Prostate gland (tissue), 2 donors: ENCODE measurements around the gene PAK1IP1. TPM values are rescaled to one million over a fixed set of nuclear protein-coding genes. Genes with fewer than 3 reads are reported as not detected.

Experiments used
- DNase-seq: peaks from one replicate; pipeline ENCODE4 v3.0.0-alpha.2; 2019; ENCODE audit warnings: low spot score
- H3K27ac ChIP-seq, 2 donors: fragments of 200-600 bp; sonication (generic); 2 replicates each; pipeline ENCODE4 v1.5.1; 2017 to 2019
- H3K27me3 ChIP-seq: fragments of 200-600 bp; sonication (generic); replicated peaks from 2 replicates; pipeline ENCODE4 v1.5.1; 2019; ENCODE audit not compliant: insufficient read depth
- H3K36me3 ChIP-seq, 2 donors: fragments of 200-600 bp; sonication (generic); 1 replicate in 1 of 2; 2 replicates in 1 of 2; pipeline versions ENCODE4 v1.5.1 to v1.8.1; 2017 to 2019
- H3K4me1 ChIP-seq: fragments of 200-600 bp; sonication (generic); replicated peaks from 2 replicates; pipeline ENCODE4 v1.5.1; 2019
- H3K4me3 ChIP-seq, 2 donors: fragments of 200-600 bp; sonication (generic); 2 replicates each; pipeline ENCODE4 v1.5.1; 2017 to 2019
- H3K9me3 ChIP-seq: fragments of 200-600 bp; sonication (generic); 2 replicates; pipeline ENCODE4 v1.5.1; 2017
- CTCF ChIP-seq, 4 experiments: fragments of 200-600 bp in 2 of 4; fragments of 450-650 bp in 2 of 4; sonication (generic) in 2 of 4; IDR thresholded peaks; 1 replicate in 3 of 4; 2 replicates in 1 of 4; pipeline ENCODE4 v1.5.1; 2016 to 2019; ENCODE audit warnings: antibody characterized with exemption in 4 of 4, mild to moderate bottlenecking in 2 of 4, moderate library complexity in 2 of 4
- POLR2A ChIP-seq: fragments of 450-650 bp; IDR thresholded peaks from one replicate; pipeline ENCODE4 v1.6.1; 2016; ENCODE audit warnings: antibody characterized with exemption, mild to moderate bottlenecking
- POLR2AphosphoS5 ChIP-seq: sonication (generic); formaldehyde crosslinking; IDR thresholded peaks from one replicate; pipeline ENCODE4 v1.6.1; 2017; ENCODE audit warnings: antibody characterized with exemption
- WGBS: methylation state at CpG from one replicate; pipeline ENCODE4 v1.1.5; 2018; 5-methylcytosine and 5-hydroxymethylcytosine counted together
- intact Hi-C: fragments of 100-400 bp; cut with DNase I; formaldehyde crosslinking; loops from one replicate; pipeline ENCODE4 v1.14.2; 2022
- total RNA-seq, 2 donors: library from RNA; depleted of rRNA; stranded (reverse); fragments of >200 nt; gene quantifications; one replicate each; pipeline ENCODE4 v1.1.0, GENCODE V29; 2016

PAK1IP1 gene
- total RNA-seq, 2 donors from 2014 or later = 12.2 to 36.7 TPM

DNA sequence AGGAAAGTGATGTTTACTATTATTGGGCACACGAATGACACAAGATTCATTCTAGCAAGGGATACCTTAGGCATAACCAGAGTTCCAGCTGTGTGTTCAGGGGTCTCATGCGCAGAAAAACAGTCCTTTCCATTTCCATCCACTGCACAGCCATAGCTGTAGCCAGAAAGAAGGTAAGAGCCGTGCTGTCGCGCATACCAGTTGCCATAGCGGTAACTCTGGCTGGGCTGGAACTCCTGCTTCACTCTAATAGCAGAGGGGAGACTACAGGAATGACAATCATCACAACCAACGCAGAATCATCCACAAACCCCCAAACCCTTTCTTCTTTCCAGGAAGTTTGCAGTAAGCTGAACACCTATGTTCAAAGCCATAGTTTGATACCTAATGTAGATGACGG lies 7.9 kb upstream of the PAK1IP1 start:
- no peaks in the 10 kb centered on the region for H3K36me3 ChIP-seq
- intact Hi-C loops = no loop called here
- H3K4me3 ChIP-seq = no peak overlapping the region
- no peaks in the 10 kb centered on the region for H3K27me3 ChIP-seq
- no peak for DNase-seq
- no peak overlapping the region for H3K27ac ChIP-seq
- TF ChIP-seq CTCF (IDR thresholded peaks at IDR 0.05) = no peak
- no peak for TF ChIP-seq POLR2A
- no peak for TF ChIP-seq POLR2AphosphoS5
- H3K9me3 ChIP-seq = no peaks in the 10 kb centered on the region
- H3K4me1 ChIP-seq = peaks cover 6% of the 10 kb centered on the region
- WGBS = 83% methylated on average over 8 of the region's 8 CpGs

DNA sequence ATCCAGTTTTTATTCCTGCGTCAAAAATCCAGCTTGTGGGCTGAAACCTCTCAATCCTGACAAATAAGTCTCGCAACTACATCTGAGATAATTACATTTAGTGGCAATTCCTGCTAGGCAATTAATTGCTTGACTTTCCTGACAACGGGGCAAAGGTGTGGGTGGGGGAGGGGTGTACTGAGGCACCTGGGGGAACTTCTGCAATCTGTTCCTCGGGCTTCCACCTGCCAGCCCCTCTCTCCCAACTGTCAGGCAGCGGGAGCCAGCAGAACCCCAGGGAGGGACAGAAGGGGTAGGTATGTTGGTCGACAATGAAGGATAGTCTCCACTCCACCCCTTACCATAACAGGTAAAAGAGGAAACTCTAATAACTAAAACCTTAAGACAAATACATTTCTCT lies 7.2 kb upstream of the PAK1IP1 start:
- Histone ChIP-seq H3K36me3 (no peaks in the 10 kb centered on the region), H3K9me3 (no peaks in the 10 kb centered on the region), H3K27me3 (no peaks in the 10 kb centered on the region), H3K27ac (no peak overlapping the region), H3K4me3 (no peak overlapping the region), H3K4me1 (peaks cover 6% of the 10 kb centered on the region)
- intact Hi-C loops = no loop called here
- WGBS = 44% methylated on average over 6 of the region's 6 CpGs
- no peak for TF ChIP-seq POLR2AphosphoS5
- TF ChIP-seq CTCF (IDR thresholded peaks at IDR 0.05) = no peak
- no peak for TF ChIP-seq POLR2A
- DNase-seq = no peak

DNA sequence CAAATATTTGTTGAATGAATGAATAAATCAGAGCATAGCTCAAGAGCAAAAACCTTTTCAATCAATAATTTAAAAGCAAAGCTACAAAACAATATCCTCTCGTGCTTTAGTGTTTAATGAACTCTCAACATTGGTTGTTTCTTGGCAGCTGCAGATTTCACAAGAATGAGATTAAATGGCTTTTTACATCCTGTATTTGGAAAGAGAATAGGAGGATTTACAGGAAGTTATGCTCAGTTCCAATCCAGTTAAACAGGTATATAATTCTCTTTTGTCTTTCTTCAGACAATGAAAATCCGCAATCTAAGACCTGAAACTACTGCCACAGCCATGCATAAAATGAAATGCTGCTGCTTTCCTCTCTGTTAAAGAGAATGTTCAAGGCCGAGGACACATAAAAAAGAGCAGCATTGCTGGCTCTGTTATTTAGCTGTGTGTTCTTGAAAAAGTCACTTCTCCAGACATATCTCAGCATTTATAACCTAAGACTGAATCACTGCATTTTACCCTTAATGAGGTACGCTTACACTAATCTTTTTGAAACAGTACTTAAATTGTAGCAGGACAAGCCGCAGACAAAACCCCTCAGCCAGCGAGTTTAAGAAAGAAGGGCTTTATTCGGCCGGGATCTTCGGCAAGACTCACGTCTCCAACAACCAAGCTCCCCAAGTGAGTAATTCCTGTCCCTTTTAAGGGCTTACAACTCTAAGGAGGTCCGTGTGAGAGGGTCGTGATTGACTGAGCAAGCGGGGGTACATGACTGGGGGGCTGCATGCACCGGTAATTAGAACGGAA lies 3.9 kb upstream of the PAK1IP1 start:
- no peak for TF ChIP-seq CTCF (IDR thresholded peaks at IDR 0.05)
- peak; percentile 56 for TF ChIP-seq POLR2AphosphoS5
- WGBS = 46% methylated on average over 15 of the region's 15 CpGs
- Histone ChIP-seq H3K27ac (peak overlapping the region; percentile 66 to 92), H3K9me3 (no peaks in the 10 kb centered on the region), H3K4me3 (peak overlapping the region; percentile 5 to 30), H3K27me3 (no peaks in the 10 kb centered on the region), H3K36me3 (no peaks in the 10 kb centered on the region), H3K4me1 (peaks cover 6% of the 10 kb centered on the region)
- intact Hi-C loops = loop anchor here (2.0 to 10.0 kb wide), 2 partner anchors 76 to 180 kb away; no protein-coding TSS in a partner anchor
- no peak for DNase-seq

- Histone ChIP-seq H3K27me3 (no peaks in the 10 kb centered on the region), H3K9me3 (no peaks in the 10 kb centered on the region), H3K4me1 (peaks cover 9% of the 10 kb centered on the region), H3K36me3 (no peaks in the 10 kb centered on the region), H3K27ac (peak overlapping the region; percentile 92 to 94), H3K4me3 (peak overlapping the region in 1 of 2 donors; percentile 68)
- intact Hi-C loops = loop anchor here (10.0 kb wide), 1 partner anchor 78 kb away; no protein-coding TSS in a partner anchor
- no peak for DNase-seq
- TF ChIP-seq POLR2A (no peak), CTCF (IDR thresholded peaks at IDR 0.05) (no peak), POLR2AphosphoS5 (no peak)
- WGBS = 76% methylated on average over 8 of the region's 8 CpGs
Measured at GRCh38 chr6:10692965-10693538, 1.7 kb upstream of the PAK1IP1 start.
